Activated T-helper 1 cell treated with anti-CD3 and anti-CD28 coated beads, Interleukin-12 subunit alpha, Interleukin-12 subunit beta, Interleukin-2, Interleukin-4 antibody, amounts not matched to agents 30 ng/mL and 10 ng/mL and 1 ng/mL, durations not matched to agents 14 hours and 24 hours and 36 hours (primary cell): ENCODE data around the gene YAF2. TPM values are rescaled to one million over a fixed set of nuclear protein-coding genes. Genes with fewer than 3 reads are reported as not detected.
A peak's percentile ranks its signal among the peaks of the same experiment; 100 is the strongest.

ENCODE experiments used
- DNase-seq: peaks from one replicate; pipeline ENCODE4 v3.0.0; 2021; ENCODE audit warnings: low spot score
- H3K27ac Mint-ChIP-seq: one replicate; pipeline ENCODE4 v1.8.0; 2021; ENCODE audit warnings: mild to moderate bottlenecking, mixed read lengths
- H3K27me3 Mint-ChIP-seq: one replicate; pipeline ENCODE4 v1.8.0; 2022; ENCODE audit warnings: mild to moderate bottlenecking, moderate library complexity, mixed read lengths; ENCODE audit not compliant: insufficient read depth
- H3K36me3 Mint-ChIP-seq: one replicate; pipeline ENCODE4 v1.8.0; 2021; ENCODE audit warnings: low read depth, mixed read lengths
- H3K4me1 Mint-ChIP-seq: one replicate; pipeline ENCODE4 v1.8.0; 2021; ENCODE audit warnings: low read depth, mixed read lengths
- H3K4me3 Mint-ChIP-seq: one replicate; pipeline ENCODE4 v1.8.0; 2021; ENCODE audit warnings: mild to moderate bottlenecking, moderate library complexity, mixed read lengths
- H3K9me3 Mint-ChIP-seq: one replicate; pipeline ENCODE4 v1.8.0; 2021; ENCODE audit warnings: mixed read lengths
- intact Hi-C: fragments of 100-400 bp; cut with micrococcal nuclease; formaldehyde crosslinking; loops from one replicate; pipeline ENCODE4 v1.15.1; 2024
- total RNA-seq: library from RNA; stranded (reverse); gene quantifications from 2 replicates; pipeline ENCODE4 v1.2.3, GENCODE V29; 2022

YAF2 gene
- total RNA-seq, 1 donor from 2014 or later, result 46.8 TPM

GRCh38 chr12:42180990-42181596, 57.0 kb downstream of the YAF2 start:
- H3K9me3 Mint-ChIP-seq, result peaks cover 4% of the 10 kb centered on the region
- intact Hi-C loops, result no loop called here
- no peak overlapping the region for H3K4me3 Mint-ChIP-seq
- peaks cover 28% of the 10 kb centered on the region for H3K36me3 Mint-ChIP-seq
- peaks cover 22% of the 10 kb centered on the region for H3K4me1 Mint-ChIP-seq
- no peak overlapping the region for H3K27ac Mint-ChIP-seq
- H3K27me3 Mint-ChIP-seq, result no peaks in the 10 kb centered on the region
- no peak for DNase-seq

- H3K36me3 Mint-ChIP-seq, result peaks cover 29% of the 10 kb centered on the region
- H3K9me3 Mint-ChIP-seq, result peaks cover 4% of the 10 kb centered on the region
- no peak for DNase-seq
- H3K27ac Mint-ChIP-seq, result no peak overlapping the region
- no peak overlapping the region for H3K4me3 Mint-ChIP-seq
- H3K4me1 Mint-ChIP-seq, result peaks cover 22% of the 10 kb centered on the region
- peaks cover 2% of the 10 kb centered on the region for H3K27me3 Mint-ChIP-seq
- intact Hi-C loops, result no loop called here
Observed at GRCh38 chr12:42178101-42178500, 59.9 kb downstream of the YAF2 start.

- no peak overlapping the region for H3K4me3 Mint-ChIP-seq
- H3K36me3 Mint-ChIP-seq, result peaks cover 29% of the 10 kb centered on the region
- H3K9me3 Mint-ChIP-seq, result peaks cover 4% of the 10 kb centered on the region
- DNase-seq, result no peak
- peaks cover 15% of the 10 kb centered on the region for H3K4me1 Mint-ChIP-seq
- peaks cover 2% of the 10 kb centered on the region for H3K27me3 Mint-ChIP-seq
- no peak overlapping the region for H3K27ac Mint-ChIP-seq
- intact Hi-C loops, result no loop called here
Observed at GRCh38 chr12:42174978-42175377, 63.1 kb downstream of the YAF2 start.

GRCh38 chr12:42173961-42174521, 64.0 kb downstream of the YAF2 start:
- Mint-ChIP-seq H3K4me1 (peaks cover 15% of the 10 kb centered on the region), H3K27ac (no peak overlapping the region), H3K9me3 (peaks cover 4% of the 10 kb centered on the region), H3K36me3 (peaks cover 30% of the 10 kb centered on the region), H3K4me3 (no peak overlapping the region), H3K27me3 (peaks cover 2% of the 10 kb centered on the region)
- DNase-seq, result no peak
- intact Hi-C loops, result no loop called here

GRCh38 chr12:42172441-42173210, 65.4 kb downstream of the YAF2 start:
- Mint-ChIP-seq H3K27me3 (peaks cover 2% of the 10 kb centered on the region), H3K4me1 (peaks cover 13% of the 10 kb centered on the region), H3K27ac (no peak overlapping the region), H3K9me3 (peaks cover 4% of the 10 kb centered on the region), H3K36me3 (peaks cover 29% of the 10 kb centered on the region), H3K4me3 (no peak overlapping the region)
- DNase-seq, result no peak
- intact Hi-C loops, result no loop called here

- intact Hi-C loops, result no loop called here
- DNase-seq, result no peak
- no peak overlapping the region for H3K27ac Mint-ChIP-seq
- no peaks in the 10 kb centered on the region for H3K9me3 Mint-ChIP-seq
- H3K27me3 Mint-ChIP-seq, result no peaks in the 10 kb centered on the region
- peaks cover 5% of the 10 kb centered on the region for H3K4me1 Mint-ChIP-seq
- no peak overlapping the region for H3K4me3 Mint-ChIP-seq
- H3K36me3 Mint-ChIP-seq, result peaks cover 15% of the 10 kb centered on the region
Observed at GRCh38 chr12:42167711-42168110, 70.3 kb downstream of the YAF2 start.

- peaks cover 13% of the 10 kb centered on the region for H3K4me1 Mint-ChIP-seq
- DNase-seq, result no peak
- no peaks in the 10 kb centered on the region for H3K27me3 Mint-ChIP-seq
- H3K36me3 Mint-ChIP-seq, result peaks cover 16% of the 10 kb centered on the region
- no peak overlapping the region for H3K27ac Mint-ChIP-seq
- H3K9me3 Mint-ChIP-seq, result no peaks in the 10 kb centered on the region
- H3K4me3 Mint-ChIP-seq, result no peak overlapping the region
- intact Hi-C loops, result no loop called here
Observed at GRCh38 chr12:42166501-42166900, 71.5 kb downstream of the YAF2 start.

- DNase-seq, result no peak
- Mint-ChIP-seq H3K4me1 (peaks cover 16% of the 10 kb centered on the region), H3K36me3 (peaks cover 16% of the 10 kb centered on the region), H3K4me3 (no peak overlapping the region), H3K9me3 (no peaks in the 10 kb centered on the region), H3K27ac (no peak overlapping the region), H3K27me3 (no peaks in the 10 kb centered on the region)
- intact Hi-C loops, result no loop called here
Observed at GRCh38 chr12:42163913-42164312, 74.1 kb downstream of the YAF2 start.

GRCh38 chr12:42162965-42163364, 75.1 kb downstream of the YAF2 start:
- intact Hi-C loops, result no loop called here
- Mint-ChIP-seq H3K9me3 (no peaks in the 10 kb centered on the region), H3K36me3 (peaks cover 16% of the 10 kb centered on the region), H3K27ac (no peak overlapping the region), H3K4me1 (peaks cover 16% of the 10 kb centered on the region), H3K27me3 (no peaks in the 10 kb centered on the region), H3K4me3 (no peak overlapping the region)
- no peak for DNase-seq

- no peaks in the 10 kb centered on the region for H3K9me3 Mint-ChIP-seq
- H3K27me3 Mint-ChIP-seq, result no peaks in the 10 kb centered on the region
- intact Hi-C loops, result no loop called here
- no peak overlapping the region for H3K27ac Mint-ChIP-seq
- H3K4me1 Mint-ChIP-seq, result peaks cover 16% of the 10 kb centered on the region
- peaks cover 16% of the 10 kb centered on the region for H3K36me3 Mint-ChIP-seq
- no peak for DNase-seq
- no peak overlapping the region for H3K4me3 Mint-ChIP-seq
Observed at GRCh38 chr12:42162193-42162592, 75.9 kb downstream of the YAF2 start.

- no peak overlapping the region for H3K27ac Mint-ChIP-seq
Observed at GRCh38 chr12:42161529-42161928, 76.5 kb downstream of the YAF2 start.

GRCh38 chr12:42156232-42156631, 81.8 kb downstream of the YAF2 start:
- DNase-seq, result no peak
- Mint-ChIP-seq H3K9me3 (no peaks in the 10 kb centered on the region), H3K27me3 (no peaks in the 10 kb centered on the region), H3K4me3 (no peak overlapping the region), H3K36me3 (peaks cover 12% of the 10 kb centered on the region), H3K27ac (no peak overlapping the region), H3K4me1 (peaks cover under 1% of the 10 kb centered on the region)
- intact Hi-C loops, result no loop called here

More at GRCh38 chr12:42161529-42161928, 76.5 kb downstream of the YAF2 start:
- intact Hi-C loops, result no loop called here
- Mint-ChIP-seq H3K4me3 (no peak overlapping the region), H3K9me3 (no peaks in the 10 kb centered on the region), H3K36me3 (peaks cover 16% of the 10 kb centered on the region), H3K27me3 (no peaks in the 10 kb centered on the region), H3K4me1 (peaks cover 16% of the 10 kb centered on the region)
- no peak for DNase-seq

GRCh38 chr12:42145552-42146215, 92.4 kb downstream of the YAF2 start:
- Mint-ChIP-seq H3K27ac (peak overlapping the region; percentile 46), H3K36me3 (peaks cover 4% of the 10 kb centered on the region), H3K4me3 (peak overlapping the region; percentile 87), H3K27me3 (peaks cover 4% of the 10 kb centered on the region), H3K4me1 (peaks cover 31% of the 10 kb centered on the region), H3K9me3 (no peaks in the 10 kb centered on the region)
- DNase-seq, result no peak
- intact Hi-C loops, result loop anchor here (1.0 to 10.0 kb wide), 2 partner anchors 47 to 1659 kb away; partner anchors contain the start of gene TWF1
